NB4 (cell line): ENCODE results near the gene LTBP2.

Experiments used
- DNase-seq: peaks from one replicate; pipeline ENCODE4 v3.0.0; 2010; ENCODE audit warnings: low read depth
- H3K4me3 ChIP-seq: one replicate; pipeline ENCODE4 v1.5.1; 2011; ENCODE audit warnings: mild to moderate bottlenecking, low read depth, low read length, moderate library complexity
- CTCF ChIP-seq: IDR thresholded peaks from one replicate; pipeline ENCODE4 v1.5.1; 2012; ENCODE audit warnings: low read depth, low read length
- MYC ChIP-seq: IDR thresholded peaks from 2 replicates; pipeline ENCODE4 v1.6.1; 2011; ENCODE audit warnings: low read depth, low read length
- POLR2A ChIP-seq: IDR thresholded peaks from 2 replicates; pipeline ENCODE4 v1.6.1; 2011; ENCODE audit warnings: mild to moderate bottlenecking; ENCODE audit not compliant: insufficient read length; ENCODE audit errors: extremely low read depth
- TF ChIP-seq, protein P1 (sequence below): IDR thresholded peaks from 2 replicates; pipeline ENCODE4 v1.6.1; 2011; ENCODE audit warnings: low read depth, low read length

The LTBP2 gene

DNA sequence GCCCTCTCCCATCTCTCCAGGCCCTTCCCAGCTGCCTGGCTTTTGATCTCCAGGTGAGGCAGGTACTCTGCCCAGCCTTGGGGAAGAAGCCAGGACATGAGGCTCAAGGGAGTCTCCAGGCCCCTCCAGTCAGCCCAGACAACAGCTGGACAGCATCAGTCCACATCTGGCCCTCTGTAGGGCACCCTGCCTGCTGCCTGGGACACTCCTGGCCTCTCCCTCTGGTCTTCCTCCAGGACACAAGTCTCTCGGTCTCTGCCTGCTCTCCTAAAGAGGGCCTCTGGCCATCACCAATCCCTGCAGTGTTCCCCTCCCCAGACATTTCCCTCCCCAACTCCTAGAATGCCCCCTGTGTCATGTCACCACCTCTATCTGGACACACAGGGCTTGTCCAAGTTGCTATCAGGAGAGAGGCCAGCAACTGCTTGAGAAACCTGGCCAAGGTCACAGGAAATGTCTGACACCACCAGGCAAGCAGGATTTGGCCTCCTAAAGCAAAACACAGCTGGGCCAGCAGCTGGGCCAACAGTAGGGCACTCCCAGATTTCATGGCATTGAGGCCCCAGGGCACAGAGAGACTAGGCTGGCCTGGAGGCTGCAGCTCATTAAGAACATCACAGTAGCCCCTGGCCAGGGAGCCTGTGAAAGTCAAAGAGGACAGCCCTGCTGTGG, 29.0 kb downstream of the LTBP2 start:
- TF ChIP-seq CTCF (no peak), MYC (no peak), POLR2A (no peak)
- TF ChIP-seq, protein P1, sequence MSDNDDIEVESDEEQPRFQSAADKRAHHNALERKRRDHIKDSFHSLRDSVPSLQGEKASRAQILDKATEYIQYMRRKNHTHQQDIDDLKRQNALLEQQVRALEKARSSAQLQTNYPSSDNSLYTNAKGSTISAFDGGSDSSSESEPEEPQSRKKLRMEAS, result no peak
- no peak overlapping the region for H3K4me3 ChIP-seq
- no peak for DNase-seq

DNA sequence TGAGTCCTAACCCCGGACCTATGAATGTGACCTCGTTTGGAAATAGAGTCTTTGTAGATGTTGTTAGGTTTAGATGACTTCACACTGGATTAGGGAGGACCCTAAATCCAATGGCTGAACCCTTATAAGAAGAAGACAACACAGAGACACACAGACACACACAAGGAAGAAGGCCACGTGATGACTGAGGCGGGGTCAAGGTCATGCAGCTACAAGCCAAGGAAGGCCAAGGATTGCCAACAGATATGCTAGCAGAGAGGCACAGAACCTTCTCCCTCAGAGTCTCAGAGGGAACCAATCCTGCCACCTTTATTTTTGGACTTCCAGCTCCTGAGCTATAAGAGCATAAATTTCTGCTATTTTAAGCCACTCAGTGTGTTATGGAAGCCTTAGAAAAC, 31.8 kb downstream of the LTBP2 start:
- TF ChIP-seq CTCF, result no peak
- no peak overlapping the region for H3K4me3 ChIP-seq
- no peak for DNase-seq

DNA sequence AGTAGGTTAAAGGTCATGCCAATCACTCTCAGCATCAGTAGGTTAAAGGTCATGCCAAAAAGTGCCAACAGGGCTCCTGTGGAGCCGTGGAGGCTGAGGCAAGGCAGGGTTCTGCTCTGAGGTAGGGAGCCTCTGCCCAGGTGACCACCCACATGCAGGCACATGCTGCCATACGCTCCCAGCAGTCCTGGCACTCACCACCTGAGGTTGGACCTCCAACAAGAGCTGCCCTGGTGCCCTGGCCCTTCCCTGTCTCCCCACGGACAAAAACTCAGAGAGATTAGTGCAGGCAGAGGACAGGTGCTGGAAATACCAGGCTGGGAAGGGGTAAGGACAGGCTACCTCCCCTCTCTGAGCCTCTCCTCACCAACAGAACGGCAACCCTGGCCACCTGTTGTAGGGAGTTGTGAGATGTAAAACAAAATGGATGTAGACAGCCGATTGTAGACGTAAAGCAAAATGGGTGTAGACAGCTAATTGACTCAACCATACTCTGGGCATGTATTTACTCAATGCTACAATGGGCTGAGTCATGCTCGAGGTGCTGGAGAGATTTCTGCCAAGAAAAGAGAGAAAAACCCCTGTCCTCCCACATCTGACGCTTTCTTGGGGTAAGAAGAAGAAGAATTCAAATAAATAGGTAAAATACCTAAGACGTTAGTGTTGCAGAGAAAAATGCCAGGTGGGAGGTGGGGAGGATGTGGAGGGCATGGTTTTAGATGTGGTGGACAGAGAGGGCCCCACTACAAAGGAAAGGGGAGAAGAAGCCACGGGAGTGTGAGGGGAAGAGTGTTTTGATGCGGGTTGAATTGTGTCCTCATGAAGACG, 32.4 kb downstream of the LTBP2 start:
- H3K4me3 ChIP-seq, result no peak overlapping the region
- no peak for DNase-seq
- no peak for TF ChIP-seq POLR2A

- no peak for DNase-seq
- no peak overlapping the region for H3K4me3 ChIP-seq
- TF ChIP-seq MYC, result no peak
- TF ChIP-seq POLR2A, result no peak
These were observed 33.6 kb downstream of the LTBP2 start for GRCh38 chr14:74578479-74578878.

GRCh38 chr14:74577948-74578275, 34.1 kb downstream of the LTBP2 start:
- TF ChIP-seq POLR2A, result no peak
- TF ChIP-seq, protein P1, result no peak
- TF ChIP-seq MYC, result no peak
- no peak for TF ChIP-seq CTCF
- DNase-seq, result no peak
- H3K4me3 ChIP-seq, result no peak overlapping the region

DNA sequence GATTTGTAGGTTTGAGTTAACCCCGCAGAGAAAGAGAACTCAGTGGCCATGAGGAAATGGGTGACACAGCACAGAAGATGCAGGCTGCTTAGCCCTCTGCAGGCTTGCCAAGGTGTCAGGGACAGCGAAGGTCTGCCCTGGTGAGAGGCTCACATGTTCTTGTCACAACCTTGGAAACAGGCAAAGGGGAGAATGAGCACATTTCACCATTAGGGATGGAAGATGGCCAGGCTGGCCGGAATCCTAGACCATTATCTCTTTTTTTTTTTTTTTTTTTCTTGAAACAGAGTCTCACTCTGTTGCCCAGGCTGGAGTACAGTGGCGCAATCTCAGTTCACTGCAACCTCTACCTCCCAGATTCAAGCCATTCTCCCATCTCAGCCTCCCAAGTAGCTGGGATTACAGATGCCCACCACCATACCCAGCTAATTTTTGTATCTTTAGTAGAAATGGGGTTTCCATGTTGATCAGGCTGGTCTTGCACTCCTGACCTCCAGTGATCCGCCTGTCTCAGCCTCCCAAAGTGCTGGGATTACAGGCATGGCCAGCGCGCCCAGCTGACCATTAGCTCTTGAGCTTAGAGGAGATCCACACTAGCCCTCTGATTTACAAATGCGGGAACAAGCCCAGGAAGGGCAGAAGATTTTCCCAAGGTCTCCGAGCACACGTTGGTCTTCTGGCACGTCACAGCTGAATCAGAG, 34.6 kb downstream of the LTBP2 start:
- TF ChIP-seq, protein P1, result no peak
- no peak for TF ChIP-seq MYC
- no peak for TF ChIP-seq CTCF
- no peak for TF ChIP-seq POLR2A
- no peak overlapping the region for H3K4me3 ChIP-seq
- DNase-seq, result no peak

- TF ChIP-seq MYC (no peak), CTCF (no peak), POLR2A (no peak)
- TF ChIP-seq, protein P1, result no peak
- no peak overlapping the region for H3K4me3 ChIP-seq
- no peak for DNase-seq
These were observed 36.1 kb downstream of the LTBP2 start for GRCh38 chr14:74575936-74576335.
